NCI-H345 (cell line): Measurements from ENCODE around the gene DNM1L.
A peak's percentile ranks its signal among the peaks of the same experiment; 100 is the strongest.

Source experiments
- DNase-seq: peaks from one replicate; lab custom pipeline; 2025; lab: John Stamatoyannopoulos, UW

The DNM1L gene

DNA sequence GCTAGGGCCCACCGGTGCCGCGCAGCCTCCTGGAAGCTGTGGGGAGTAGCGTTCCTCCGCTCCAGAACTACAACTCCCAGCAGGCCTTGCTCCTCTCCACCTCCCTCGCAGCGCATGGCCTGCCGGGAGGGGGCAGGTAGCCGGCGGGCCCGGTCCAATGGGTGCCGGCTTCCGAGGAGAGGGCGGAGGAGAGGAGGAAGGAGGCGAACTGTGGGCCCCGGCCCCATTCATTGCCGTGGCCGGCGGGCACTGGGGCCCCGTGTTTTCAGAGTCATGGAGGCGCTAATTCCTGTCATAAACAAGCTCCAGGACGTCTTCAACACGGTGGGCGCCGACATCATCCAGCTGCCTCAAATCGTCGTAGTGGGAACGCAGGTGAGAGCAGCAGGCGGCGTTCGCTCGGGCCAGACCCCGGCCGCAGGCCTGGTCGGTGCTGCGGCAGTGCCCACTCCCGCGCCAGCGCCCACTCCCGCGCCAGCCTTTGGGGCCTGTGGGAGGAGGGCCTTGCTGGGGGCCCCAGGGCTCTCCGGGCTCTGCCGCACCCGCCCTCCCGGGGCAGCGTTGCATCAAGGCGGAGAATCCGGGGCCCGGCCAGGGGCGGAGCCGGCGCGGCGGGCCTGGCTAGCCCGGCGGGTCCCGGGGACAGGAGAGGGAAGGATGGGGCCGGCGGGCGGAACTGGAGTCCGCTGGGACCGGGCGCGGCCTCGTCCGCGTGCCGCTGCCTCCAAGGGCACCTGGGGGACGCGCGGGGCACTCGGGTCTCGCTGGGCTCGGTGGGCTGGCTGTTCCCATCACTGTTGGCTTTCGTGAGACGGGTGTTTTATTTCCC is at the start of gene DNM1L:
DNM1L (plus strand) TSS at position 211 of the 829 bp plus-strand sequence; CDS start at position 274, 63 bp downstream.
- peak; percentile 98 for DNase-seq

DNA sequence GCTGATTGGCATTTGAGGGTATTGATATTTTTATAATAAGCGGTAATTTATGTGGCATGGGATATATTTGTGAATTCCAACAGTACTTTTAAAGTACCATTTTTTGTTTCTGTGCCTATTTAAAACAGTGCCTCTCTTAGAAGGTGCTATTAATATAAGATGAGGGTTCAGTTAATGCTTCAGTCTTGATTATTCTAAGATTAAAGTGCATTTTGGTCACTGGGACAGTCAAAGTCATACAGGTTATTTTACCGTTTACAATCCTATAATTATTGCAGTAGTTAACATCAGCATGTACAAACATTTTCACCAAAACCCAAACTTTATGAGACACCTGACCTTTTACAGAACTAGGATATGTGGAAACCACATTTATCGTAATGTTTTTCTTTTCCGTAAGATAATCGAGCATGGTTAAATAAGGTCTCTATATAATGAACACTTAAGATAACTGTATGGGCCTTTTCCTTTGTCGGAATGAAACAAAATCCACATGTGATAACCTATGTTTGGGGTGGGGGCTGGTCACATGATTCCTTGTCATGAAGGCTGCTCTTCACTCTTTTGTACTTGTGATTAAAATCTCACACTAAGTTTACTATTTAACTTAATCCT is 37.7 kb upstream of the DNM1L start:
- no peak for DNase-seq

DNA sequence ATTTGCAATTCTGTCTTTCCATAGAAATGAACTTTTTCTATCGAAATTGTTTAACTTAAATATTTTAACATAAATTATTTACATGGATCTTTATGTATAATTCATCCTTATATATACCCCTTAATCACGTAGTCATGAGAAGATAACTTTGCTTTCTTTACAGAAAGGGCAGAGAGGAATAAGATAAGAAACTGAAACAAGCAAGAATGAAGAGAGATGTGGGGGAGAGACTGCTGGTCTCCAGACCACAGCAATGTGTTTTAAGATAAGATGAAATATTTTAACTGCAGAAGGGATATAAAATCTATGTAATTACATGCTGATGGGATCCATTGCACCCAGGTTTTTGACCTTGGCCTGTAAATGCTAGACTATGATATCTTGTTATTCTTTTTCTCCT is 34.7 kb upstream of the DNM1L start:
- no peak for DNase-seq

DNA sequence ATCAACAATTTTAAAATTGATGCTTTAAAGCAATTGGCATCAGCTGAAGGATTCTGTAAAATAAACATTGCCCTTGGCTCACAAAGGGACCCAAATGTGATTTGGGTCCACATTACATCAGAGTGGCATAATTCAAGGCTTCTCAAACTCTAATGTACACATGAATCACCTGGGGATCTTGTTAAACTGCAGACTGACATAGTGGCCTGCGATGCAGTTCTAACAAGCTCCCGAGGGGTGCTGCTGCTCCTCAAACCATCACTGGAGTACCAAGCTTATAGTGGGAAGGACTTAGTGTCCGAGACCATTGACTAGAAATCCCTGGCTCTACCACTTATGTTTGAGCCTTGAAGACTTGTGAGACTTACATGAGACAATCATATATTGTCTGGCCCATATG is 31.8 kb upstream of the DNM1L start:
- DNase-seq: no peak

DNA sequence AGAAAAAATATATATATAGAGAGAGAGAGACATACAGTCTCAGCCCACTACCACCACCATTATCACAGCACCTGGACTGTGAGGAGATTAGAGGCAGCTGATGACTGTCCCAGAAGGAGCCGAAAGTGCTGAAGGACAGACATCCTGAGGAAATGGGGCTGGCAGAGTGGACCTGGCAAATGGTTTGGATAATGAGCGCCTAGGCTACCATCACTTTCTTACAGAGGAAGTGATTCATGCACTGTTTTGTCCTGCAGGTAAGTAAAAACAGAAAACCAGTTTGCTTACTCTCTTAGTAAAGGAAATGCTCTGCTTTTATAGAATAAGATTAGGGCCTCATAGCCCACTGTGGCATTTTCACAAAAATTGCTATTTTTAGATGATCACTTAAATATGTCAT is 28.6 kb upstream of the DNM1L start:
- no peak for DNase-seq

DNA sequence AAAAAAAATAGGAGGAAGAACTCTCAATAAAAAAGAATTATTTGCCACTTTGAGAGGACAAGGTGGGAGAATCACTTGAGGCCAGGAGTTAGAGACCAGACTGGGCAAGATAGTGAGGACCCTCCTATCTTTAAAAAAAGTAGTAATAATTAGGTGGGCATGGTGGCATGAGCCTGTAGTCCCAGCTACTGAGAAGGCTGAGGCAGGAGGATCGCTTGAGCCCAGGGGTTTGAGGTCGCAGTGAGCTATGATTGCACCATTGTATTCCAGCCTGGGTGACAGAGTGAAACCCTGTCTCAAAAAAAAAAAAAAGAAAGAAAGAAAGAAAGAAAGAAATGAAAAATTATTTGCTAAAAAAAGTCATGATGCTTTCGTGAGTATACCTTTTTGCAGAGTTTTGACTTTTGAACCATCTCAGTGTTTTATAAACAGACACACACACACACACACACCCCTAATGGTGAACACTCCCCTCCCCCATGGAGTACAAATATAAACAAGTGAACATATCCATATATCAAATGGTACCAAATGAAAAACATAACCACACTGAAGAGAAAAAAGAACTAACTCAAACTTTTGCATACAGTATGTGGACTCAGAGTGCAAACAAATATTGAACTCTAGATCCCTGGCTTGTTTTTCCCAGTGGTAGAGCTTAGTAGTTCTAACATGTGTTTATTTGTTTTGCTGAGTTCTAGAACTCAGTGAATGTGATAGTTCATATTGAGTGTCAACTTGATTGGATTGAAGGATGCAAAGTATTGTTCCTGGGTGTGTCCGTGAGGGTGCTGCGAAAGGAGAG is 27.7 kb upstream of the DNM1L start:
- no peak for DNase-seq

DNA sequence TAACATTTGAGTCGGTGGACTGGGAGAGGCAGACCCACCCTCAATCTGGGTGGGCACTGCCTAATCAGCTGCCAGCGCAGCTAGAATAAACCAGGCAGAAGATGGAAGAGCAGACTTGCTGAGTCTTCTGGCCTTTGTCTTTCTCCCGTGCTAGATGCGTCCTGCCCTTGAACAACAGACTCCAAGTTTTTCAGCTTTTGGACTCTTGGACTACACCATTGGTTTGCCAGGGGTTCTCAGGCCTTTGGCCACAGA is 27.2 kb upstream of the DNM1L start:
- no peak for DNase-seq

DNA sequence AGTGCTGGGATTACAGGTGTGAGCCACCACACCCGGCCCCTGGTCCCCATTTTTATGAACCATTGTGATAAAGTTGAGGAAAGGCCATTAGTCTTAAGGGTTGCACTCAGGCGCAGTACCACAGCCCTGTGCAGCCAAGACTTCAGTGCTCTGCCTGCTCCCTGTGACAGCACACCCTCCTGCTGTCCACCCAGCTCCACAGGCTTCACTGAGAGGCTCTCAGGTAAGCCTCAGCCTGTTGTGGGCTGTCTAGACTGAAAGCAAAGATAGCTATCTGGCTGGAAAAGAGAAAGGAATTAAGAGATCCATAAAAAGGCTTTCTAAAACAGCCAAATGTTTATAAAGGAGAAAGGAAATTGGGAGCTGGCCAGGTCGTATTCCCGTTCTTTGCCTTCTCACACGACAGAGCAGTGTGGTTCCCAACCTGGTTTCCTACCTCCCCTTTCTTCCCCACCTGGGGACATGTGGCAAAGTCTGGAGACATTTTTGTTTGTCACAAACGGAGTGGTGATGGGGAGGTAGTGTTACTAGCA is 19.1 kb upstream of the DNM1L start:
- DNase-seq: no peak

DNA sequence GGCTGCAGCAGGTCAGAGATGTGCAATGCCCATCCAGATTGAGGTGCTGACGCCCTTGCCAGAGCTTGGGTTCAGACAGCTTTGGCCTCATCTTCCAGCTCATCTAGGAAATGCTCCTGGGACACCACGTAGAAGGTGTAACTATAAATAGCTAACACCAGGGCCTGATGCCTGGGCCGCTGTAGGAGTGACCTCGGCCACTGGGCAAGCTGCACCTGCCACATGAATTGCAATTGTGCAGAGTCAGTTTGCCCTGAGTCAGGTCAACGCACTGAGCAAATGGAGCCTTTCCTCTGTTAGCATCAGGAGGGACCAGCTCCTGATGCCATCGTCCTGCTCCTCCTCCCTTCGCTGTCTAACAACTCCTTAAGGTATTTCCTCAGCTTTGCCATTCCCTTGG is 17.4 kb upstream of the DNM1L start:
- DNase-seq: no peak

DNA sequence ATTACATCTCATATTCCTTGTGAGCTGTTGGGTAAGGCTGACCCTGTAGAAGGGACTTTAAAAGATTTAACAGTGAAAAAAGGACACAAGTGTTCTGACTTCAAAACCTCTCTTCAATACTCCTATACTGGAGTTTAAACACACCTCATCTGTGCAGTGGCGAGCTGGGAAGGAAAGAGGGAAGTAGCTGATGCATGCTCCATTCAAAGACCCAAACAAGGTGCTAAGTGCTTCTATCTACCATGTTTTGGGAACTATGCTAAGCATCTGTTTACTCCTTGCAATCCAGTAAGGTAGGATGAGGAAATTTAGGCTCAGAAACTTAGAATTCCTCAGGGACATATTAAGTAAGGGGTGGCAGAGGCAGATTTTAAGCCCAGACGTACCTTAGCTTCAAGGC is 16.4 kb upstream of the DNM1L start:
- DNase-seq: no peak

DNA sequence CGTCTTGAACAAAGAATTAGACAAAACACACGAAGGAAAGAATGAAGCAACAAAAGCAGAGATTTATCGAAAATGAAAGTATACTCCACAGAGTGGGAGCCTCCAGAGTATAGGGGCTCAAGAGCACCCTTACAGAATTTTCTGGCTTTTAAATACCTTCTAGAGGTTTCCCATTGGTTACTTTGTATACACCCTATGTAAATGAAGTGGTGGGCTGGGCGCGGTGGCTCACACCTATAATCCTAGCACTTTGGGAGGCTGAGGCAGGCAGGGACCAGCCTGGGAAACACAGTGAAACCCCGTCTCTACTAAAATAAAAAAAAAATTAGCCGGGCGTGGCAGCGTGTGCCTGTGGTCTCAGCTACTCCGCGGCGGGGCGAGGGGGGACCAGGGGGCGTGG is 13.1 kb upstream of the DNM1L start:
- DNase-seq: no peak

DNA sequence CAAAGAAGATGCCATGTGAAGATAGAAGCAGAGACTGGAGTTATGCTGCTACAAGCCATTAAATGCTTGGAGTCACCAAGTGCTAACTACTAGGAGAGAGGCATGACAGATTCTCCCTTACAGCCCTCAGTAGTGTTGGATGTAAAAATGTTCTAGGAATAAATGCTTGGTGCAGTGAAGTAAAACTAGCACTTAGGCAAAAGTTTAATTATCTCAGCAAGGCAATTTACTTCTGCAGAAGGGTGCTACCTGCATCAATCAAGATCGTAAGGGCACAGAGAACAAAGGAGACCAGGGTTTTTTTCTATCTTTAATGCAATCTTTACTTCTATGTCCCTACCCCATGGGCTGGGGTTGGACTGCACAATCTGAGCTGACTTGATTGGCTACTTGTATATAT is 9.5 kb upstream of the DNM1L start:
- no peak for DNase-seq

DNA sequence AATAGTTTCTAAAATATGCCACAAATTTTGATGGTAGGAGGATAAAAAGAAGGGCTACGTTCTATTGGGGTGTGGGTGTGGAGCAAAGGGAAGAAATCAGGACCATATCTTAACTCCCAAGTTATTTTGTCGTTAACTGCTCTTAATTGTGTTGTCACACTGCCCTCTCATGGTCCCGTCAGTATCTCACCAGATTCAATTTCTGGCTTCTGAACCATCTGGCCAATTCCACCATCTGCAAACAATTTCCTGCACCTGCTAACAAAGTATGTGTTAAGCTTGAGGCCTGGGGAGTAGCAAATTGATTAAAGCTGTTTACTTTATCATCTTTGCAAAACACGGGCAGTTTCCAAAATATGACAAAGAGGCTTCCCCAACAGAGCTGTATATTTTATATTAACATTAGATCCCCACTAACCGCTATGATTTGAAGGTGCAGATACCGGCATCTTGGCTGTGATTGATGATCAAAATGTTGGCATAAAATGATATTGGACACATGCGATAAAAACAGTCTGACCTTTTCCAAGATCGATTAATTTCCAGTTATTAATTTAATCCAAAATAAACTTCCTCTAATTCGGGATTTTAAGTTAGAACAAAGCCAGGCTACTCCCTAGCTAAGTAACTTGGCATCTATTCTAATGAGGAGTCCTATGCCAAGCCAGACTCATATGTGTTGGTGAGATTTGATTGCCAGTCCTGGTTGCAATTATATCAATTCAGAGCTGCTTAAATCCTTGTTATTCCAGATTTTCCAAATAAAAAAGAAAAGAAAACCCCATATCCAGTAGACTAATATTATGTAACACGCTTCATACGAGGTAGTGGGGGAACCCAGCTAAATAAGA is 6.9 kb upstream of the DNM1L start:
- DNase-seq: peak; percentile 69

DNA sequence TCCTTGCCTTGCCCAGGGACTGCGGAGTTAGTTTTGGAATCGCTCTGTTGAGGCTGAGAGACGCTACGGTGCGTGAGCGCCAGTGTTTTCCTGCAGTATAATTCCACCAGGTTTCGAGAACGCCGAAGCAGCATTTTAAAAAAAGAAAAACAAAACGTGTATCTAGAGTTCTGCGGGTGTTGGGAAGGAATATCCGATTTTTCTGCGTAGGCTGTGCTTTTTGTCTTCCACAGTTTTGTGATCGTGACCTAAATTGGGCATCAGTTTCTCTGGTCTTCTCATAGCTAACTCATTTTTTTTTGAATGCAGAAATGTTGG is 778 bp downstream of the DNM1L start:
- no peak for DNase-seq

DNA sequence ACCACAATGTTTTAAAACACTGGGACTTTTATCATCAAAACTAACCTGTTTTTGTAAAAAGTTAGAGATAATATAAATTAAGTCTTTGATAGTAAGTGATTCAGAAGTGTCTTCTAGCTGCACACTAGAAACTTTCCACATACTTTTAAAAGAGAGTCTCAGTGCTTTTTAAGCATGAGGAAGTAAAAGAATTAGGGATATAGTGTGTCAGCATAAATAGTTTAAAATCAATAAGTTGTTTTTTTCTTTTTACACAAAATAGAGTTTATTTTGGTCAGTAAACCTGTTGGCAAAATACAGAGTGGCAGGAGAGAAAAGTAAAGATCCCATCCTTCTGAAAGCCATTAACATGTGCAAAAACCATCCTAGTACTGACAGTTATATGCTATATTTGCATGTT is 1.7 kb downstream of the DNM1L start:
- no peak for DNase-seq

DNA sequence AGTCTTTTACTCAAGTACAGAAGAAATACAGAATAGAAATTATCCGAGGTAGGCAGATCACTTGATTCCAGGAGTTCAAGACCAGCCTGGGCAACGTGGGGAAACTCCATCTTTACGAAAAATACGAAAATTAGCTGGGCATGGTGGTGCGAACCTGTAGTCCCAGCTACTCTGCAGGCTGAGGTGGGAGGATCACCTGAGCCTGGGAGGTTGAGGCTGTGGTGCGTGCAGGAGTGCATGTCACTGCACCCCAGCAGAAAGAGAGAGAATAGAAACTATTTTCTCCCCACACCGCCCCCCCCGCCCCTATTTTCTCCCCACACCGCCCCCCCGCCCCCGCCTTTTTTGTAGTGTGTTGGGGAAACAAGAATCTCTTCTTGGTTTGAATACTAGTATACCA is 2.2 kb downstream of the DNM1L start:
- DNase-seq: no peak

DNA sequence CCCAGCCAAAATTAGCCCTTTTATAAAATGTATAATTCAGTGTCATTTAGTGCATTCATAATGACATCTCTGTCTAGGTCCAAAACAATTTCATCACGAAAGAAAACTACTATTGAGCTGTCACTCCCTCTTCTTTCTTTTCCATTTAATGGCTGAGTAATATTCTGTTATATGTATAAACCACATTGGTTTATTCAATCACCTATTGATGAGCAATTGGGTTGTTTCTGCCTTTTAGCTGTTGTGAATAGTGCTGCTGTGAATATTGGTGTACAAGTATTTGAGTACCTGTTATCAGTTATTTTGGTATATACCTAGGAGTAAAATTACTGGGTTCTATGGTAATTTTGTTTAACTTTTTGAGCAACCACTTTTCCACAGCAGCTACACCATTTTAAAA is 7.2 kb downstream of the DNM1L start:
- no peak for DNase-seq

DNA sequence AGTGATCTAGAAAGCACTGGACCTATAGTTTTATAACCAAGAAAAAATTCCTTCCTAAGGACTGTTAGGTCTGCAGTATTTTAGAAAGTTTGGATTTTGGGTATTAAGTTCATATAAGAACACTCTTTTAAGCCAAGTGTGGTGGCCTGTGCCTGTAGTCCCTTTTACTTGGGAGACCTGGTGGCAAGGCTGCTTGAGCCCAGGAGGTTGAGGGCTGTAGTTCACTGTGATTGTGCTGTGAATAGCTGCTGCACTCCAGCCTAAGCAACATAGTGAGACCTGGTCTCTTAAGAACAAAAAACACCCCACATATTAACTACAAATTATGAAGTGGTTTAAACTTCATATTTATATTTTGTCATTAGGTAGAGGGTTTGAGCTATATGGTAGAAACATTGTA is 9.7 kb downstream of the DNM1L start:
- DNase-seq: no peak

DNA sequence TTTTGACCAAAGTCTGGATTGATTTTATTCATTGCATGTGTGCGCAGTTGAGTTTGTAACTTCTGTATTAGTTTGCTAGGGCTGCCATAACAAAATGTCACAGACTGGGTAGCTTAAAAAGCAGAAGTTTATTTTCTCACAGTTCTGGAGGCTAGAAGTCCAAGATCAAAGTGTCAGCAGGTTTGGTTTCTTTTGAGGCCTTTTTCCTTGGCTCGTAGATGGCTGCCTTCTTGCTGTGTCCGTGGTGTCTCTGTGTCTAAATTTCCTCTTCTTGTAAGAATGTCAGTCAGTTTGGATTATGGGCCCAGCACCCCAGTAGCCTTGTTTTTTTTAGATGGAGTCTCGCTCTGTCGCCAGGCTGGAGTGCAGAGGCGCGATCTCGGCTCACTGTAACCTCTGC is 11.8 kb downstream of the DNM1L start:
- DNase-seq: no peak

DNA sequence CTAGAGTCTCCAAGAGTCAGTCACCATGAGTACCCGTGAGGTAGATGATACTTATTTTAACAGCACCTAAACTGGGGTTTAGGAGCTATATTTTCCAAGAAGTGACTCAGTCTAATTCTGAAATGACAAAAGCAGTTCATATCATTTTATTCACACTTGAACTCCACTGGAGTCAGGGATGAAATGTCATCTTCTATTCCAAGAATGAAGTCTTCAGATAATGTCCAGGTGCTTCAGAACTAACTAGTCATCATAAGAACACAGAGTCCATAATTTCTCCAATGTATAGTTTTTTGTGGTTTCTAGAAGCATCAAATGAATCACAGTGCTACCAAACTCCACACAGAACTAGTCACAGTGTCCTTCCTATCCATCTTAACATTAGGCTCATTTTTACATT is 13.3 kb downstream of the DNM1L start:
- DNase-seq: no peak

DNA sequence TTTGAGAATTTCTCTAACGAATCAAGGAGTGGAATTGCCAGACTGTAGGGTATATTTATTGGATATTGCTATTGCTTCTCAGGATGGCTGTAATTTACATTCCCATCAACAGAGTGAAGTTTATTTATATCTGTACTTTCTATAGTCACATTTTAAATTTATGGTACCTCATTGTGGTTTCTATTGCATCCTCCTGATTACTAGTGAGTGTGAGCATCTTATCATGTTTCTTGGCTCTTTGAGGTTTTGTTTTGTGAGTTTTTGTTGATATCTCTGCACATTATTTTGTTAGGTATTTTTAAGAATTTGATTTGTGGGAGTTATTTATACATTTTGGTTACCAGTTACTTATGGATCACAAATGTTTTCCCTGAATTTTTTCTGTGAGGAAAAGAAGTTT is 13.9 kb downstream of the DNM1L start:
- no peak for DNase-seq

DNA sequence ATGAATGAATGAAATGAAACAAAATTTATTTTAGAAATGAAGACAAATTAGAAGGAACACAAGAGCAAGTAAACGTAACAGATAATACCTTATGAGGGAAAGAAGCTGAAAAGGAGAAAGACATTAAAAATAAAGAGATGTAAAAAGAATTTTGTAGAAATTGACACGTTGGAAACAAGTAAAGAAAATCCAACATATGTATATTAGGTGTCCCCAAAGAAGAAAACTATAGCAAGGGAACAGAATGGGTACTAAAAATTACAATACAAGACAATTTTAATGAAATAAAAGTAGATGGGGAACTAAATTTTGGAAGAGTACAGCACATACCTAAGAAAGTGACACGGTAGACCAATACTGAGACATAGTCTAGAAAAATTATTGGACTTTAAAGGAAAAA is 16.7 kb downstream of the DNM1L start:
- no peak for DNase-seq
